Measurements from ENCODE around the gene LRRFIP2.

- no peak for TF ChIP-seq CTCF (IDR thresholded peaks at IDR 0.05 in 4 of 5, conservative IDR thresholded peaks at IDR 0.05 in 1 of 5)
- TF ChIP-seq POLR2A (IDR thresholded peaks at IDR 0.05), result no peak
Observed at GRCh38 chr3:37170513-37170912, 3.9 kb downstream of the LRRFIP2 start.

All from gastrocnemius medialis (tissue), 4 donors.